Measurements from ENCODE around the gene PCDHB9. TPM values are rescaled to one million over a fixed set of nuclear protein-coding genes. Genes with fewer than 3 reads are reported as not detected.
"Not testable (repeated sequence)": the region's sequence is repeated elsewhere in the genome, so short reads cannot be mapped to it uniquely, and the experiment has no call there.

The PCDHB9 gene
- total RNA-seq, 1 donor from 2014 or later = 3.0 TPM

DNA sequence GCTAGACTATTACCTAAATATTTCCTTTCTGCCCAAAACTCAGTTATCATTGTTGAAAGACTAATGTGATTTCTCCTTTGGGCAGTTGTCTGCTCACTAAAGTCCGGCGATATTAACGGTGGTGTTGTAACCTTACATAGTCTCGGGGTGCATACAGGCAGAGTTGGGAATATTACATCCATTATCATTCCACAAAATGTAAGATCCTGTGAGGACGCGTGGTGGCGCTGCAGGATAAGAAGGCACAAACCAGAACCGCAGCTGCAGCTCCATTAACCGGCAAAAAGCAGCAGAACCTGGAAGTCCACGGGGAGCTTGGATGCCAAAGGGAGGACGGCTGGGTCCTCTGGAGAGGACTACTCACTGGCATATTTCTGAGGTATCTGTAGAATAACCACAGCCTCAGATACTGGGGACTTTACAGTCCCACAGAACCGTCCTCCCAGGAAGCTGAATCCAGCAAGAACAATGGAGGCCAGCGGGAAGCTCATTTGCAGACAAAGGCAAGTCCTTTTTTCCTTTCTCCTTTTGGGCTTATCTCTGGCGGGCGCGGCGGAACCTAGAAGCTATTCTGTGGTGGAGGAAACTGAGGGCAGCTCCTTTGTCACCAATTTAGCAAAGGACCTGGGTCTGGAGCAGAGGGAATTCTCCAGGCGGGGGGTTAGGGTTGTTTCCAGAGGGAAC lies 26.8 kb downstream of the PCDHB9 start, which contains the start of gene PCDHB13:
Gene PCDHB13 (plus strand): TSS at position 264 of the 684 bp plus-strand sequence. CDS start 205 bp downstream, at position 469.
- H3K36me3 ChIP-seq; H3K27me3 ChIP-seq (ENCODE audit: low read depth); DNase-seq; H3K4me3 ChIP-seq; H3K4me1 ChIP-seq; intact Hi-C loops (cut with DNase I); H3K27ac ChIP-seq: not testable (repeated sequence)
- ATAC-seq = peak; percentile 42 to 46
- H3K9me3 ChIP-seq = peaks cover 33% of the 10 kb centered on the region
- TF ChIP-seq, protein P1, sequence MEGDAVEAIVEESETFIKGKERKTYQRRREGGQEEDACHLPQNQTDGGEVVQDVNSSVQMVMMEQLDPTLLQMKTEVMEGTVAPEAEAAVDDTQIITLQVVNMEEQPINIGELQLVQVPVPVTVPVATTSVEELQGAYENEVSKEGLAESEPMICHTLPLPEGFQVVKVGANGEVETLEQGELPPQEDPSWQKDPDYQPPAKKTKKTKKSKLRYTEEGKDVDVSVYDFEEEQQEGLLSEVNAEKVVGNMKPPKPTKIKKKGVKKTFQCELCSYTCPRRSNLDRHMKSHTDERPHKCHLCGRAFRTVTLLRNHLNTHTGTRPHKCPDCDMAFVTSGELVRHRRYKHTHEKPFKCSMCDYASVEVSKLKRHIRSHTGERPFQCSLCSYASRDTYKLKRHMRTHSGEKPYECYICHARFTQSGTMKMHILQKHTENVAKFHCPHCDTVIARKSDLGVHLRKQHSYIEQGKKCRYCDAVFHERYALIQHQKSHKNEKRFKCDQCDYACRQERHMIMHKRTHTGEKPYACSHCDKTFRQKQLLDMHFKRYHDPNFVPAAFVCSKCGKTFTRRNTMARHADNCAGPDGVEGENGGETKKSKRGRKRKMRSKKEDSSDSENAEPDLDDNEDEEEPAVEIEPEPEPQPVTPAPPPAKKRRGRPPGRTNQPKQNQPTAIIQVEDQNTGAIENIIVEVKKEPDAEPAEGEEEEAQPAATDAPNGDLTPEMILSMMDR (IDR thresholded peaks at IDR 0.05) = peak; percentile 35

GRCh38 chr5:141214583-141214982 lies 27.6 kb downstream of the PCDHB9 start:
- intact Hi-C loops (cut with DNase I); H3K27ac ChIP-seq; H3K27me3 ChIP-seq (ENCODE audit: low read depth); DNase-seq; H3K4me1 ChIP-seq; H3K36me3 ChIP-seq; ATAC-seq; H3K4me3 ChIP-seq: not testable (repeated sequence)
- peaks cover 32% of the 10 kb centered on the region for H3K9me3 ChIP-seq

DNA sequence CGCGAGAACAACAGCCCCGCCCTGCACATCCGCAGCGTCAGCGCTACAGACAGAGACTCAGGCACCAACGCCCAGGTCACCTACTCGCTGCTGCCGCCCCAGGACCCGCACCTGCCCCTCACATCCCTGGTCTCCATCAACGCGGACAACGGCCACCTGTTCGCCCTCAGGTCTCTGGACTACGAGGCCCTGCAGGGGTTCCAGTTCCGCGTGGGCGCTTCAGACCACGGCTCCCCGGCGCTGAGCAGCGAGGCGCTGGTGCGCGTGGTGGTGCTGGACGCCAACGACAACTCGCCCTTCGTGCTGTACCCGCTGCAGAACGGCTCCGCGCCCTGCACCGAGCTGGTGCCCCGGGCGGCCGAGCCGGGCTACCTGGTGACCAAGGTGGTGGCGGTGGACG lies 28.5 kb downstream of the PCDHB9 start:
- ATAC-seq; H3K27me3 ChIP-seq (ENCODE audit: low read depth); H3K27ac ChIP-seq; H3K4me1 ChIP-seq; DNase-seq; H3K4me3 ChIP-seq; H3K36me3 ChIP-seq; intact Hi-C loops (cut with DNase I): not testable (repeated sequence)
- H3K9me3 ChIP-seq = peaks cover 35% of the 10 kb centered on the region

DNA sequence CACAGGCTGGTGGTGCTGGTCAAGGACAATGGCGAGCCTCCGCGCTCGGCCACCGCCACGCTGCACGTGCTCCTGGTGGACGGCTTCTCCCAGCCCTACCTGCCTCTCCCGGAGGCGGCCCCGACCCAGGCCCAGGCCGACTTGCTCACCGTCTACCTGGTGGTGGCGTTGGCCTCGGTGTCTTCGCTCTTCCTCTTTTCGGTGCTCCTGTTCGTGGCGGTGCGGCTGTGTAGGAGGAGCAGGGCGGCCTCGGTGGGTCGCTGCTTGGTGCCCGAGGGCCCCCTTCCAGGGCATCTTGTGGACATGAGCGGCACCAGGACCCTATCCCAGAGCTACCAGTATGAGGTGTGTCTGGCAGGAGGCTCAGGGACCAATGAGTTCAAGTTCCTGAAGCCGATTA lies 29.1 kb downstream of the PCDHB9 start:
- ATAC-seq; H3K27ac ChIP-seq; H3K36me3 ChIP-seq; DNase-seq; H3K4me3 ChIP-seq; H3K27me3 ChIP-seq (ENCODE audit: low read depth); H3K4me1 ChIP-seq; intact Hi-C loops (cut with DNase I): not testable (repeated sequence)
- peaks cover 40% of the 10 kb centered on the region for H3K9me3 ChIP-seq

GRCh38 chr5:141223112-141223783 lies 36.3 kb downstream of the PCDHB9 start, which contains the start of gene PCDHB14:
Gene PCDHB14, plus strand, starts transcription at chr5:141223343. Its CDS starts 163 bp downstream, at chr5:141223506.
- Histone ChIP-seq H3K27me3 (ENCODE audit: low read depth) (no peaks in the 10 kb centered on the region), H3K4me1 (no peaks in the 10 kb centered on the region), H3K9me3 (peaks cover 78% of the 10 kb centered on the region), H3K4me3 (peak within 1 kb of the TSS; percentile 31), H3K36me3 (no peaks in the 10 kb centered on the region), H3K27ac (no peak within 1 kb of the TSS)
- no peak for ATAC-seq
- DNase-seq = no peak
- TF ChIP-seq, protein P1 (IDR thresholded peaks at IDR 0.05) = no peak
- intact Hi-C loops (cut with DNase I) = no loop called here

GRCh38 chr5:141224844-141225243 lies 37.9 kb downstream of the PCDHB9 start:
- peaks cover 76% of the 10 kb centered on the region for H3K9me3 ChIP-seq
- H3K36me3 ChIP-seq; H3K27me3 ChIP-seq (ENCODE audit: low read depth); H3K4me1 ChIP-seq; DNase-seq; intact Hi-C loops (cut with DNase I); H3K4me3 ChIP-seq; H3K27ac ChIP-seq; ATAC-seq: not testable (repeated sequence)

- H3K4me1 ChIP-seq; H3K36me3 ChIP-seq; H3K4me3 ChIP-seq; H3K27me3 ChIP-seq (ENCODE audit: low read depth); intact Hi-C loops (cut with DNase I); DNase-seq; H3K27ac ChIP-seq; ATAC-seq: not testable (repeated sequence)
- peaks cover 78% of the 10 kb centered on the region for H3K9me3 ChIP-seq
These were observed 38.5 kb downstream of the PCDHB9 start for GRCh38 chr5:141225421-141225820.

GRCh38 chr5:141234109-141234667 lies 47.2 kb downstream of the PCDHB9 start:
- Histone ChIP-seq H3K27me3 (ENCODE audit: low read depth) (no peaks in the 10 kb centered on the region), H3K36me3 (no peaks in the 10 kb centered on the region), H3K4me1 (no peaks in the 10 kb centered on the region), H3K9me3 (peaks cover 82% of the 10 kb centered on the region), H3K4me3 (peak overlapping the region; percentile 20), H3K27ac (no peak overlapping the region)
- intact Hi-C loops (cut with DNase I) = no loop called here
- DNase-seq = no peak
- TF ChIP-seq, protein P1 (IDR thresholded peaks at IDR 0.05) = no peak
- ATAC-seq = no peak

- intact Hi-C loops (cut with DNase I); H3K4me1 ChIP-seq; H3K36me3 ChIP-seq; ATAC-seq; H3K27me3 ChIP-seq (ENCODE audit: low read depth); H3K27ac ChIP-seq; H3K4me3 ChIP-seq; DNase-seq: not testable (repeated sequence)
- peaks cover 91% of the 10 kb centered on the region for H3K9me3 ChIP-seq
These were observed 49.0 kb downstream of the PCDHB9 start for GRCh38 chr5:141235922-141236321.
